Loucy (cell line): ENCODE data around the gene MIEF1.

Experiments used
- H2AFZ ChIP-seq: fragments of 200-600 bp; sonication (generic); 2 replicates; pipeline ENCODE4 v1.6.0; 2016; ENCODE audit warnings: antibody characterized with exemption, mild to moderate bottlenecking, low read length, moderate library complexity
- H3F3A ChIP-seq: fragments of 200-600 bp; 2 replicates; pipeline ENCODE4 v1.6.0; 2016; ENCODE audit warnings: antibody characterized with exemption, low read depth, mild to moderate bottlenecking
- H3K27me3 ChIP-seq: fragments of 200-600 bp; sonication (generic); 2 replicates; pipeline ENCODE4 v1.6.1; 2014; ENCODE audit warnings: low read length, mild to moderate bottlenecking; ENCODE audit not compliant: insufficient read depth, poor library complexity, severe bottlenecking
- H3K36me3 ChIP-seq: fragments of 200-600 bp; sonication (generic); 2 replicates; pipeline ENCODE4 v1.6.1; 2016; ENCODE audit warnings: low read length; ENCODE audit not compliant: insufficient read depth
- H3K4me1 ChIP-seq: fragments of 200-600 bp; sonication (generic); 2 replicates; pipeline ENCODE4 v1.5.1; 2014; ENCODE audit warnings: low read length, mild to moderate bottlenecking; ENCODE audit not compliant: insufficient read depth, poor library complexity, severe bottlenecking
- H3K4me2 ChIP-seq: fragments of 200-600 bp; sonication (generic); 2 replicates; pipeline ENCODE4 v1.6.0; 2014; ENCODE audit warnings: antibody characterized with exemption, low read length, low read depth, mild to moderate bottlenecking; ENCODE audit not compliant: poor library complexity, severe bottlenecking
- H3K4me3 ChIP-seq: fragments of 200-600 bp; sonication (generic); 2 replicates; pipeline ENCODE4 v1.5.1; 2014; ENCODE audit warnings: low read length, mild to moderate bottlenecking, mixed read lengths; ENCODE audit not compliant: poor library complexity, severe bottlenecking
- H3K79me2 ChIP-seq: fragments of 200-600 bp; sonication (generic); 2 replicates; pipeline ENCODE4 v1.6.1; 2014; ENCODE audit warnings: low read length; ENCODE audit not compliant: insufficient read depth
- H3K9ac ChIP-seq: fragments of 200-600 bp; sonication (generic); 2 replicates; pipeline ENCODE4 v1.6.0; 2014; ENCODE audit warnings: mild to moderate bottlenecking, low read depth, low read length, moderate library complexity; ENCODE audit not compliant: poor library complexity, severe bottlenecking
- H3K9me2 ChIP-seq: fragments of 200-600 bp; sonication (generic); replicated peaks from 2 replicates; pipeline ENCODE4 v1.6.1; 2016; ENCODE audit warnings: low read depth, low read length, mixed read lengths
- H3K9me3 ChIP-seq: fragments of 200-600 bp; sonication (generic); 2 replicates; pipeline ENCODE4 v1.6.1; 2014; ENCODE audit warnings: mild to moderate bottlenecking, antibody characterized with exemption, low read length, low read depth; ENCODE audit not compliant: insufficient read depth
- H4K20me1 ChIP-seq: fragments of 200-600 bp; sonication (generic); 2 replicates; pipeline ENCODE4 v1.6.0; 2014; ENCODE audit warnings: antibody characterized with exemption, low read length, mild to moderate bottlenecking; ENCODE audit not compliant: insufficient read depth, poor library complexity, severe bottlenecking
- EZH2phosphoT487 ChIP-seq: fragments of 200-600 bp; IDR thresholded peaks from 2 replicates; pipeline ENCODE4 v1.6.1; 2018; ENCODE audit warnings: antibody characterized with exemption, mild to moderate bottlenecking, moderate library complexity, borderline replicate concordance
- TF ChIP-seq, protein P1 (sequence below): fragments of 200-600 bp; sonication (generic); conservative IDR thresholded peaks from 2 replicates; pipeline ENCODE4 v1.5.1; 2014; ENCODE audit warnings: mild to moderate bottlenecking, antibody characterized with exemption, low read length

Gene MIEF1

GRCh38 chr22:39462443-39463221, 39.5 kb upstream of the MIEF1 start:
- H3K9ac ChIP-seq, result no peak overlapping the region
- no peaks in the 10 kb centered on the region for H3K9me3 ChIP-seq
- no peak overlapping the region for H2AFZ ChIP-seq
- TF ChIP-seq, protein P1, sequence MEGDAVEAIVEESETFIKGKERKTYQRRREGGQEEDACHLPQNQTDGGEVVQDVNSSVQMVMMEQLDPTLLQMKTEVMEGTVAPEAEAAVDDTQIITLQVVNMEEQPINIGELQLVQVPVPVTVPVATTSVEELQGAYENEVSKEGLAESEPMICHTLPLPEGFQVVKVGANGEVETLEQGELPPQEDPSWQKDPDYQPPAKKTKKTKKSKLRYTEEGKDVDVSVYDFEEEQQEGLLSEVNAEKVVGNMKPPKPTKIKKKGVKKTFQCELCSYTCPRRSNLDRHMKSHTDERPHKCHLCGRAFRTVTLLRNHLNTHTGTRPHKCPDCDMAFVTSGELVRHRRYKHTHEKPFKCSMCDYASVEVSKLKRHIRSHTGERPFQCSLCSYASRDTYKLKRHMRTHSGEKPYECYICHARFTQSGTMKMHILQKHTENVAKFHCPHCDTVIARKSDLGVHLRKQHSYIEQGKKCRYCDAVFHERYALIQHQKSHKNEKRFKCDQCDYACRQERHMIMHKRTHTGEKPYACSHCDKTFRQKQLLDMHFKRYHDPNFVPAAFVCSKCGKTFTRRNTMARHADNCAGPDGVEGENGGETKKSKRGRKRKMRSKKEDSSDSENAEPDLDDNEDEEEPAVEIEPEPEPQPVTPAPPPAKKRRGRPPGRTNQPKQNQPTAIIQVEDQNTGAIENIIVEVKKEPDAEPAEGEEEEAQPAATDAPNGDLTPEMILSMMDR, result no peak
- TF ChIP-seq EZH2phosphoT487, result no peak
- no peaks in the 10 kb centered on the region for H4K20me1 ChIP-seq
- H3K4me2 ChIP-seq, result no peak overlapping the region
- H3K27me3 ChIP-seq, result no peaks in the 10 kb centered on the region
- H3K9me2 ChIP-seq, result no peaks in the 10 kb centered on the region
- H3F3A ChIP-seq, result no peaks in the 10 kb centered on the region
- peaks cover 8% of the 10 kb centered on the region; the same call in 1 of the 2 replicates for H3K79me2 ChIP-seq
- H3K36me3 ChIP-seq, result no peaks in the 10 kb centered on the region
- peaks cover 10% of the 10 kb centered on the region for H3K4me1 ChIP-seq
- H3K4me3 ChIP-seq, result no peak overlapping the region

DNA sequence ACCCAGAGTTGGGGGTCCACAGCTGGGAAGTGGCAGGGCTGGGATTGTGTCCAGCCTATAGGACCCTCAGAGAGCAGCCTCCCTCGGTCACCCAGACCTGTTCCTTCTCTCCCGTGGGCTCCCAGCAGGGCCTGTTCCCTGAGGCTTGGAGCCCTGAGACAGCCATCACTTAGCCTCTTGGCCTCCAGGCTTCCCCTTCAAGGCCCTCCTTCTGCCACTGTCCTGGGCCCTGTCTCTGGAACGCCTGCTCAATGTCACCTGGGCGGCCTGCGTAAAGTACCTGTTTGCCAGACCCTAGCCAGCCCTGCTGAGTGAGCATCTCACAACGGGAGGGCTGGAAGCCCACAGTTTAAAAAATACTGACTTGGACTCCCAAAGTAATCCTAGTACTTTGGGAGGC, 38.8 kb upstream of the MIEF1 start:
- Histone ChIP-seq H3F3A (no peaks in the 10 kb centered on the region), H3K27me3 (no peaks in the 10 kb centered on the region), H3K9me3 (no peaks in the 10 kb centered on the region), H2AFZ (no peak overlapping the region), H3K79me2 (peaks cover 8% of the 10 kb centered on the region; the same call in 1 of the 2 replicates), H3K4me3 (no peak overlapping the region), H3K4me1 (peaks cover 7% of the 10 kb centered on the region), H3K9ac (no peak overlapping the region), H3K4me2 (no peak overlapping the region), H3K36me3 (no peaks in the 10 kb centered on the region), H3K9me2 (no peaks in the 10 kb centered on the region), H4K20me1 (no peaks in the 10 kb centered on the region)
- TF ChIP-seq, protein P1, result no peak
- no peak for TF ChIP-seq EZH2phosphoT487

GRCh38 chr22:39463931-39464390, 38.1 kb upstream of the MIEF1 start:
- TF ChIP-seq EZH2phosphoT487, result no peak
- TF ChIP-seq, protein P1, result no peak
- H4K20me1 ChIP-seq, result no peaks in the 10 kb centered on the region
- no peaks in the 10 kb centered on the region for H3F3A ChIP-seq
- H3K9me3 ChIP-seq, result no peaks in the 10 kb centered on the region
- H3K27me3 ChIP-seq, result no peaks in the 10 kb centered on the region
- no peaks in the 10 kb centered on the region for H3K36me3 ChIP-seq
- H3K4me2 ChIP-seq, result no peak overlapping the region
- peaks cover 4% of the 10 kb centered on the region for H3K4me1 ChIP-seq
- no peak overlapping the region for H2AFZ ChIP-seq
- H3K9ac ChIP-seq, result no peak overlapping the region
- no peak overlapping the region for H3K4me3 ChIP-seq
- no peaks in the 10 kb centered on the region for H3K9me2 ChIP-seq
- H3K79me2 ChIP-seq, result peaks cover 8% of the 10 kb centered on the region; the same call in 1 of the 2 replicates
